Left lung (tissue), 10 donors: ENCODE data around the gene ZFYVE26. TPM values are rescaled to one million over a fixed set of nuclear protein-coding genes. Genes with fewer than 3 reads are reported as not detected.

Experiments used
- ATAC-seq: fragments of 200-7000 bp; cut with Tn5 transposase; one replicate; pipeline ENCODE4 v1.9.1; 2020; ENCODE audit warnings: moderate library complexity
- DNase-seq, 4 donors: peaks; one replicate each; pipeline ENCODE4 v3.0.0-alpha.2; 2013 to 2020
- H3K27ac ChIP-seq, 2 donors: fragments of 200-600 bp; sonication (generic) in 1 of 2; one replicate each; pipeline versions ENCODE4 v1.5.0 to v1.8.0; 2020 to 2021
- H3K27me3 ChIP-seq, 2 donors: fragments of 200-600 bp; sonication (generic) in 1 of 2; one replicate each; pipeline versions ENCODE4 v1.5.0 to v1.8.0; 2020 to 2021
- H3K36me3 ChIP-seq, 2 donors: fragments of 200-600 bp; sonication (generic) in 1 of 2; one replicate each; pipeline versions ENCODE4 v1.5.0 to v1.8.0; 2020 to 2021
- H3K4me1 ChIP-seq, 2 donors: fragments of 200-600 bp; one replicate each; pipeline ENCODE4 v1.8.0; 2021
- H3K4me3 ChIP-seq, 2 donors: fragments of 200-600 bp; sonication (generic) in 1 of 2; one replicate each; pipeline versions ENCODE4 v1.5.0 to v1.8.0; 2020 to 2021; ENCODE audit warnings: mild to moderate bottlenecking in 1 of 2
- H3K9me3 ChIP-seq, 2 donors: fragments of 200-600 bp; sonication (generic) in 1 of 2; one replicate each; pipeline versions ENCODE4 v1.5.0 to v1.8.0; 2020 to 2021
- intact Hi-C, 2 donors: fragments of 100-400 bp; cut with DNase I; formaldehyde crosslinking; loops; one replicate each; pipeline versions ENCODE4 v1.11.2 to v1.14.2; 2022
- polyA plus RNA-seq, 6 donors: library from polyadenylated mRNA; unstranded; fragments of 120-200 nt; gene quantifications; one replicate each; pipeline ENCODE4 v1.2.1, GENCODE V29; 2013; ENCODE audit not compliant: insufficient read length in 6 of 6
- total RNA-seq, 2 donors: library from RNA; stranded (reverse); fragmentation: NEBNext Ultra II Directional; extraction: Animal tissue kit (Norgen Biotek cat#: 25700); gene quantifications; one replicate each; pipeline ENCODE4 v1.2.1, GENCODE V29; 2021
- TF ChIP-seq, protein P1 (sequence below), 2 donors: fragments of 200-600 bp; sonication (generic) in 1 of 2; IDR thresholded peaks; one replicate each; pipeline versions ENCODE4 v1.5.0 to v1.8.0; 2021; ENCODE audit warnings: antibody characterized with exemption in 2 of 2
- donor health status: DM: no; HTN: yes; CAD: no.
- donor health status: DM: no; HTN: no; CAD: no.

Gene ZFYVE26
- total and polyA plus RNA-seq, 8 donors: 15.9 to 47.8 (median 17.7) TPM

DNA sequence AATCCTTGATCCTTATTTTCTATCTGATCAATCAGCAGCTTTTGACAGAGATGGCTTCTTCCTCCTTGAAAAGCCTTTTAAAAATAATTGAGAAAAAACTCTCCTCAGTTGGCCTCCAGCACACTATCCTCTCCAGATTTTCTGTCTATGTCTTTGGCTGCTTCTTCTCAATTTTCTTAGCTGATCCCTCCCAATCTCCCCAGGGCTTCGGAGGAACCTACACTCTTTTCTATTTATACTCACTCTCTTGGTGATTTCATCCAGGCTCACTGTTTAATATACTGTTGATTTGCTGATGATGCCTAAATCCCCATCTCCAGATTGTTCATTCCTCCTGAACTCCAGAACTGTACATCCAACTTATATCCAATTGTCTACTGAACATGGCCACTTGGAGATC is 59.9 kb downstream of the ZFYVE26 start:
- no peak for DNase-seq
- H3K27me3 ChIP-seq: no peaks in the 10 kb centered on the region
- H3K27ac ChIP-seq: no peak overlapping the region
- H3K36me3 ChIP-seq: peaks cover 2 to 97% of the 10 kb centered on the region in 2 donors
- no peaks in the 10 kb centered on the region for H3K4me1 ChIP-seq
- intact Hi-C loops: no loop called here
- TF ChIP-seq, protein P1, sequence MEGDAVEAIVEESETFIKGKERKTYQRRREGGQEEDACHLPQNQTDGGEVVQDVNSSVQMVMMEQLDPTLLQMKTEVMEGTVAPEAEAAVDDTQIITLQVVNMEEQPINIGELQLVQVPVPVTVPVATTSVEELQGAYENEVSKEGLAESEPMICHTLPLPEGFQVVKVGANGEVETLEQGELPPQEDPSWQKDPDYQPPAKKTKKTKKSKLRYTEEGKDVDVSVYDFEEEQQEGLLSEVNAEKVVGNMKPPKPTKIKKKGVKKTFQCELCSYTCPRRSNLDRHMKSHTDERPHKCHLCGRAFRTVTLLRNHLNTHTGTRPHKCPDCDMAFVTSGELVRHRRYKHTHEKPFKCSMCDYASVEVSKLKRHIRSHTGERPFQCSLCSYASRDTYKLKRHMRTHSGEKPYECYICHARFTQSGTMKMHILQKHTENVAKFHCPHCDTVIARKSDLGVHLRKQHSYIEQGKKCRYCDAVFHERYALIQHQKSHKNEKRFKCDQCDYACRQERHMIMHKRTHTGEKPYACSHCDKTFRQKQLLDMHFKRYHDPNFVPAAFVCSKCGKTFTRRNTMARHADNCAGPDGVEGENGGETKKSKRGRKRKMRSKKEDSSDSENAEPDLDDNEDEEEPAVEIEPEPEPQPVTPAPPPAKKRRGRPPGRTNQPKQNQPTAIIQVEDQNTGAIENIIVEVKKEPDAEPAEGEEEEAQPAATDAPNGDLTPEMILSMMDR (IDR thresholded peaks at IDR 0.05): no peak
- H3K4me3 ChIP-seq: no peak overlapping the region
- H3K9me3 ChIP-seq: no peaks in the 10 kb centered on the region
- no peak for ATAC-seq

DNA sequence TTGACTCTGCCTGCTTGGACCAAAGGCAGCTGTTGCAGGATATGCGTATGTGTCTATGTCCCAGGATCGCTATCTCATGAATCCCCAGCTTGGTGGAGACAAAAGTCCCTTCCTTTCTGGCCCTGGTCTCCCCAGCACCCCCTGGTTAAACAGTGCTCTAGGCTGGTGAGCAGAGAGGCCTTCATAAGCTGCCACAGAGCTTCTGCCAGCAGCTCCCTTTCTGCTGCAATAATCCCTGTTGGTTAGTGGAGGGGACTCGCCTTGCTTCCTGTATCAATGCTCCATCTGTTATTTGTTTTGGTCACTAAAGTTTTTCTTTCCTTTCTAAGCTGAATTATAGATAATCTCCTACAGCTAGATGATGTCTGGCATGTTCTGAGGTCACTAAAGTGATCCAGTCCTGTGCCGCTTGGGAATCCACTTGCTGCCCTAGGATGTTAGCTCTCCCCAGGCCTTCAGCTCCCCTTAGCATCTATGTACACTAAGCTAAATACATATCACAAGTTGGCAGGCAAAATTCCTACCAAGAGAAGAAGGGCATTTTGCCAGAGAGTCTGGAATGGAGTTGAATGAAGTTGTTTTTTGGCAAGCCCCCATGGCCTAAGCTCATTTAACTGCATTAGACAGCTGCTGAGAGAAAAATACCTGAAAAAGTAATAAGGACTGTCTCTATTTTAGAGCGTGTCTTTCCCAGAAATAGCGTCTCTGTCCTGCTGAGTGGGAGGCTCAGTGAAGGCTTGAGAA is 66.9 kb downstream of the ZFYVE26 start:
- ATAC-seq: no peak
- Histone ChIP-seq H3K4me3 (no peak overlapping the region), H3K27me3 (no peaks in the 10 kb centered on the region), H3K4me1 (no peaks in the 10 kb centered on the region), H3K9me3 (peaks cover 0 to 3% of the 10 kb centered on the region in 2 donors), H3K27ac (no peak overlapping the region), H3K36me3 (peaks cover 2 to 86% of the 10 kb centered on the region in 2 donors)
- TF ChIP-seq, protein P1 (IDR thresholded peaks at IDR 0.05): no peak
- intact Hi-C loops: no loop called here
- DNase-seq: no peak

DNA sequence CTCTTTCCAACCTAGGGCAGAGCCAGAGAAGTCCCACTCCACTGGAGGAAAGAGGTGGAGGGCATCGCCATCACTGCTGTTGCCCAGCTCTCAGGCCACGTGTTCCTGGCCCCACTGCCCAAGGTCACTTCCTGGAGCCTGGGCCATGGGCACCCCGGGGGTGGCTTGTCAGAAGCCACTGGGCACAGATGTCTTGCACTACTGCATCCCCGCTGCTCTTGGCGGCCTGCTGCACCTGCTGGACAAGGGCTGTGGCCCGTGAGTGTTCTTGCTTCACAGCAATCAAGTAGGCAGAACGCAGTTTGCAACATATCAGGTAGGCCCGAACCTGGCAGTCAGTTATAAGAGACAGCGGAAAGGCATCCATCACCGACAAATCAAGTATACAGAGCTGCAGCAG is 68.1 kb downstream of the ZFYVE26 start:
- Histone ChIP-seq H3K36me3 (peaks cover 2 to 74% of the 10 kb centered on the region in 2 donors), H3K4me3 (no peak overlapping the region), H3K9me3 (peaks cover 0 to 3% of the 10 kb centered on the region in 2 donors), H3K27me3 (no peaks in the 10 kb centered on the region), H3K4me1 (no peaks in the 10 kb centered on the region), H3K27ac (no peak overlapping the region)
- TF ChIP-seq, protein P1 (IDR thresholded peaks at IDR 0.05): no peak
- ATAC-seq (no peak), DNase-seq (no peak)
- intact Hi-C loops: no loop called here

DNA sequence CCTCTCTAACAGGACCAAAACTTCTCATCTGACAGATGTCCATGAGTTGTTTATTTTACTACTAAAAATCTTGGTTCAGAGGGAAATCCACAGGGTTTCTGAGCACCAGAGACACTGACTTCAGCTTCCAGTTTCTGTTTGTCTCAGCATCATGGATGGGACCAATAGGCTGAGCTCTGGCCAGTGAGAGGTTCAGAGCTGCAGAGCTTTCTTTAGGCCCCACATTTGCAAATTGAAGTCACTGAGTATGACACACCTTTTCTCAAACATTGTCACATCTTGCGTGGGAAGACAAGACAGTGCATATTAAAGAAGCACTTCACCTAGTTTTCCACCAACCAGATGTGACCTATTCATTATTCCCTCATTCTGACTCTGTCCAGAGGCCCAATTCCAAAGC is 69.5 kb downstream of the ZFYVE26 start:
- TF ChIP-seq, protein P1 (IDR thresholded peaks at IDR 0.05): no peak
- DNase-seq: no peak
- peaks cover 0 to 60% of the 10 kb centered on the region in 2 donors for H3K36me3 ChIP-seq

DNA sequence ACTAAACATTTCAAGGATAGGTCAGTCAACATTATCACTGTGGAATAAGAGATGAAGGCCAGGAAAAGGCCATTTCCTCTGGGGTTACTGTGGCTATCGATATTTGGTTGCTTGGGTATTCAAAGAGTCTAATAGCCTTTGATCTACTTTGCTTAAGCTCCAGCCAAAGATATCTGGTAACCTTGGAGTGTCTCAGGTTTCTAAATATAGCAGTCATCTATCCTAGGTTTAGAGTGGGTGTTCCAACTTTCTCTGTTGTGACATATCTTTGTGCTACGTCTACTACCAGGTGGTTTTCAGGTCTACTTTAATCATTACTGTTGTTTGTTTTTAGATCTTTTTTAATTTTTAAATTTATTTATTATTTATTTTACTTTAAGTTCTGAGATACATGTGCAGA is 72.3 kb downstream of the ZFYVE26 start:
- Histone ChIP-seq H3K9me3 (peaks cover 0 to 3% of the 10 kb centered on the region in 2 donors), H3K27ac (no peak overlapping the region), H3K27me3 (no peaks in the 10 kb centered on the region), H3K36me3 (peaks cover 0 to 31% of the 10 kb centered on the region in 2 donors), H3K4me1 (no peaks in the 10 kb centered on the region), H3K4me3 (no peak overlapping the region)
- intact Hi-C loops: no loop called here
- TF ChIP-seq, protein P1 (IDR thresholded peaks at IDR 0.05): no peak
- ATAC-seq: no peak
- DNase-seq: no peak

More for the DNA sequence above, 69.5 kb downstream of the ZFYVE26 start:
- intact Hi-C loops: no loop called here
- Histone ChIP-seq H3K9me3 (peaks cover 0 to 3% of the 10 kb centered on the region in 2 donors), H3K27ac (no peak overlapping the region), H3K4me3 (no peak overlapping the region), H3K27me3 (no peaks in the 10 kb centered on the region), H3K4me1 (no peaks in the 10 kb centered on the region)
- ATAC-seq: no peak
